Left ventricle myocardium inferior (tissue), 1 donor: ENCODE measurements around the gene TGM2. TPM values are rescaled to one million over a fixed set of nuclear protein-coding genes. Genes with fewer than 3 reads are reported as not detected.

Experiments
- DNase-seq: peaks from one replicate; pipeline ENCODE4 v3.0.0-alpha.2; 2020
- H3K27ac ChIP-seq: fragments of 200-600 bp; replicated peaks from 2 replicates; pipeline ENCODE4 v1.8.0; 2021
- H3K27me3 ChIP-seq: fragments of 200-600 bp; 2 replicates; pipeline ENCODE4 v1.8.0; 2021; ENCODE audit warnings: low read depth
- H3K36me3 ChIP-seq: fragments of 200-600 bp; 2 replicates; pipeline ENCODE4 v1.8.0; 2021
- H3K4me1 ChIP-seq: fragments of 200-600 bp; 2 replicates; pipeline ENCODE4 v1.8.0; 2021
- H3K4me3 ChIP-seq: fragments of 200-600 bp; 2 replicates; pipeline ENCODE4 v1.8.0; 2021; ENCODE audit warnings: mild to moderate bottlenecking, moderate library complexity
- H3K9me3 ChIP-seq: fragments of 200-600 bp; replicated peaks from 2 replicates; pipeline ENCODE4 v1.8.0; 2021
- intact Hi-C: fragments of 100-400 bp; cut with micrococcal nuclease; formaldehyde crosslinking; loops from one replicate; pipeline ENCODE4 v1.11.0; 2022
- total RNA-seq: library from RNA; stranded (reverse); fragmentation: NEBNext Ultra II Directional; extraction: Animal tissue kit (Norgen Biotek cat#: 25700); gene quantifications from one replicate; pipeline ENCODE4 v1.2.1, GENCODE V29; 2021
- TF ChIP-seq, protein P1 (sequence below): fragments of 200-600 bp; IDR thresholded peaks from 2 replicates; pipeline ENCODE4 v1.8.0; 2021; ENCODE audit warnings: antibody characterized with exemption, mild to moderate bottlenecking, borderline replicate concordance
- donor health status: DM: no; HTN: yes; CAD: no; lungs with severe emphysema.

Gene TGM2
- total RNA-seq, 1 donor from 2014 or later: 846 TPM

GRCh38 chr20:38134427-38135270, 30.4 kb downstream of the TGM2 start:
- intact Hi-C loops: no loop called here
- Histone ChIP-seq H3K36me3 (peaks cover 87% of the 10 kb centered on the region), H3K27me3 (no peaks in the 10 kb centered on the region), H3K27ac (peak overlapping the region; percentile 79), H3K9me3 (no peaks in the 10 kb centered on the region), H3K4me3 (no peak overlapping the region), H3K4me1 (peaks cover 73% of the 10 kb centered on the region)
- TF ChIP-seq, protein P1, sequence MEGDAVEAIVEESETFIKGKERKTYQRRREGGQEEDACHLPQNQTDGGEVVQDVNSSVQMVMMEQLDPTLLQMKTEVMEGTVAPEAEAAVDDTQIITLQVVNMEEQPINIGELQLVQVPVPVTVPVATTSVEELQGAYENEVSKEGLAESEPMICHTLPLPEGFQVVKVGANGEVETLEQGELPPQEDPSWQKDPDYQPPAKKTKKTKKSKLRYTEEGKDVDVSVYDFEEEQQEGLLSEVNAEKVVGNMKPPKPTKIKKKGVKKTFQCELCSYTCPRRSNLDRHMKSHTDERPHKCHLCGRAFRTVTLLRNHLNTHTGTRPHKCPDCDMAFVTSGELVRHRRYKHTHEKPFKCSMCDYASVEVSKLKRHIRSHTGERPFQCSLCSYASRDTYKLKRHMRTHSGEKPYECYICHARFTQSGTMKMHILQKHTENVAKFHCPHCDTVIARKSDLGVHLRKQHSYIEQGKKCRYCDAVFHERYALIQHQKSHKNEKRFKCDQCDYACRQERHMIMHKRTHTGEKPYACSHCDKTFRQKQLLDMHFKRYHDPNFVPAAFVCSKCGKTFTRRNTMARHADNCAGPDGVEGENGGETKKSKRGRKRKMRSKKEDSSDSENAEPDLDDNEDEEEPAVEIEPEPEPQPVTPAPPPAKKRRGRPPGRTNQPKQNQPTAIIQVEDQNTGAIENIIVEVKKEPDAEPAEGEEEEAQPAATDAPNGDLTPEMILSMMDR: no peak
- DNase-seq: no peak

DNA sequence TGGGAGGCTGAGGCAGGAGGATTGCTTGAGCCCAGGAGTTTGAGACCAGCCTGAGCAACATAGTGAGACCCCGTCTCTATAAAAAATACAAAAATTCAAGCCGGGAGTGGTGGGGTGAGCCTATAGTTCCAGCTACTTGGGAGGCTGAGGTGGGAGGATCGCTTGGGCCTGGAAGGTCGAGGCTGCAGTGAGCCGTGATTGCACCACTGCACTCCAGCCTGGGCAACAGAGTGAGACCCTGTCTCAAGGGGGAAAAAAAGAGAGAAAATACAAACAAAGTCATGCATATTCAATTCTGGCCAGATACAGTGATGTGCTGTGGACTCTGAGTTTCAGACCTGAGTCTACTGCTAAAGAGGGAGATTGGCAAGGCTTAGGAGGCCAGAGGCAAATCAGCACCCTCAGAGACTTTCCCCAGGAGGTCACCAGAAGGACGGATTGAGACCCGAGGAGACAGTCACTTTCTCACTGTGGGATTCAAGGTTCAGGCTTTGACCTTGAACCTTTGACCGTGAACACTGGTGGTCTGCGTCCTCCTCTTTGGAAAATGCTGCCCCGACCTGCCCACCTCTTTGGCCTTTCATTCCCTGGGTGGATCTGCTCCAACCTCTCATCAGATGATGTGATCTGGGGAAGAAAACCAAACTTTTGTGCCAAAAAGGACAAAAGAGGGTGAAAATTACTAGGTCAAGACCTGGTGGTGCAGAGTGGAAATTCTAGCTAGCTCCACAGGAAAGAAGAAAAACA, 31.2 kb downstream of the TGM2 start:
- Histone ChIP-seq H3K27ac (peak overlapping the region; percentile 79), H3K36me3 (peaks cover 86% of the 10 kb centered on the region), H3K4me1 (peaks cover 73% of the 10 kb centered on the region), H3K27me3 (no peaks in the 10 kb centered on the region), H3K9me3 (no peaks in the 10 kb centered on the region), H3K4me3 (no peak overlapping the region)
- no peak for DNase-seq
- TF ChIP-seq, protein P1: no peak
- intact Hi-C loops: no loop called here

- Histone ChIP-seq H3K36me3 (peaks cover 80% of the 10 kb centered on the region), H3K27me3 (no peaks in the 10 kb centered on the region), H3K9me3 (no peaks in the 10 kb centered on the region), H3K4me3 (no peak overlapping the region), H3K4me1 (peaks cover 75% of the 10 kb centered on the region), H3K27ac (peak overlapping the region; percentile 79)
- DNase-seq: no peak
- intact Hi-C loops: no loop called here
- TF ChIP-seq, protein P1: no peak
Measured at GRCh38 chr20:38132910-38133501, 32.1 kb downstream of the TGM2 start.

- no peak for DNase-seq
- Histone ChIP-seq H3K27ac (peak overlapping the region; percentile 79), H3K27me3 (no peaks in the 10 kb centered on the region), H3K36me3 (peaks cover 74% of the 10 kb centered on the region), H3K4me3 (no peak overlapping the region), H3K4me1 (peaks cover 75% of the 10 kb centered on the region), H3K9me3 (no peaks in the 10 kb centered on the region)
- TF ChIP-seq, protein P1: no peak
- intact Hi-C loops: no loop called here
Measured at GRCh38 chr20:38132156-38132909, 32.7 kb downstream of the TGM2 start.

DNA sequence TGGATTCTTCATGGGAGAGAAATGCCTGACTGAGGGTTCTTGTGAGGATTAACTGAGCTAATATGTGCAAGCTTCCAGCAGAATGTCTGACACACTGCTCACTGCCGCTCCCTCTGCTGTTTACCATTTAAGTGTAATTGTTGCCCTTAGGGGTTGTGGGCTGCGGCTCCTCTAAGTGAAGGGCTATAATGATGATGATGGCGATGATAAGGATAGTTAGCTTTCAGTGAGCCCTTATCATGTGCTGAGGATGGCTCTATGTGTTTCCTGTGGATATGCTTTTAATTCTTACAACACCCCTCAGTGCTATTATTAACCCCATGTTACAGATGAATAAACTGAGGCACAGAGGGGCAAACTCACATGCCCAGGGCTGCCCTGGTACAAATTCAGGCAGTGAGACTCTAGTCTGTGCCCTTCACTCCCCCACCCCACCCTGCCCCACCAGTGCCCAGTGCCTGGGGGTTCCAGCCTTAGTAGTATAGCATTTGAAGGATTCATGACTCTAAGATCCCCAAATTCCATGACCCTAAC, 33.4 kb downstream of the TGM2 start:
- intact Hi-C loops: no loop called here
- Histone ChIP-seq H3K27ac (peak overlapping the region; percentile 79), H3K4me1 (peaks cover 75% of the 10 kb centered on the region), H3K36me3 (peaks cover 67% of the 10 kb centered on the region), H3K9me3 (no peaks in the 10 kb centered on the region), H3K4me3 (no peak overlapping the region), H3K27me3 (no peaks in the 10 kb centered on the region)
- DNase-seq: no peak
- TF ChIP-seq, protein P1: no peak
